ENCODE measurements around the gene APOA1.

The APOA1 gene

GRCh38 chr11:116796548-116796947, 40.9 kb downstream of the APOA1 start:
- no peak for DNase-seq (ENCODE audit: insufficient read length, low spot score)

DNA sequence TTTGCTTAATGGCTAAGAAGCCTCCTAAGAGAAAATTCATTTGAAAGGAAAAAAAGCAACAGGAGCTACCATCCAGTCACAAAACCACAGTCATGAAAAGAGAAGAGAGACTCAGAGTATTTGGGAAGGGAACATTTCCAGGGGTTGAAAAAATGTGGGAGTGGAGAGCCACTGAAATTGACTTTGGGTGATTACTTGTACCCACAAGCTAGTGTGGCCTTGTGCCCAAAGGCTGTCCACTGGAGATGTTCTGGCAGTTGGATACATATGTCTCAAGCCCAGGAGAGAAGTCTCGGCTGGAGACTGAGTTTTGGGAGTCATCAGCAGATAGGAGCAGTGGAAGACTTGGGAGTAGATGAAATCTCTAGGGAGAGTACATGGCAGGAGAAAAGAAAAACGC, 42.6 kb downstream of the APOA1 start:
- FAIRE-seq, result no peak

More at GRCh38 chr11:116796548-116796947, 40.9 kb downstream of the APOA1 start:
- no peak for TF ChIP-seq TAF1 (IDR thresholded peaks at IDR 0.05; ENCODE audit: low read depth, low read length)
- no peak for TF ChIP-seq POU2F2 (IDR thresholded peaks at IDR 0.05; ENCODE audit: low read depth, low read length)
- no peak for TF ChIP-seq POLR2A (IDR thresholded peaks at IDR 0.05; ENCODE audit: low read depth, low read length)
- no peak for TF ChIP-seq PAX5 (IDR thresholded peaks at IDR 0.05; ENCODE audit: insufficient read depth, low read length, severe bottlenecking)
- TF ChIP-seq POLR2AphosphoS5 (IDR thresholded peaks at IDR 0.05; ENCODE audit: low read depth, low read length), result no peak
- no peak for TF ChIP-seq SPI1 (IDR thresholded peaks at IDR 0.05; ENCODE audit: low read depth, low read length)
- FAIRE-seq, result no peak

GRCh38 chr11:116793772-116794097, 43.7 kb downstream of the APOA1 start:
- FAIRE-seq (no peak), DNase-seq (ENCODE audit: insufficient read length, low spot score) (no peak)
- TF ChIP-seq SPI1 (IDR thresholded peaks at IDR 0.05; ENCODE audit: low read depth, low read length) (no peak), PAX5 (IDR thresholded peaks at IDR 0.05; ENCODE audit: insufficient read depth, low read length, severe bottlenecking) (no peak), POLR2AphosphoS5 (IDR thresholded peaks at IDR 0.05; ENCODE audit: low read depth, low read length) (no peak), POLR2A (IDR thresholded peaks at IDR 0.05; ENCODE audit: low read depth, low read length) (no peak), POU2F2 (IDR thresholded peaks at IDR 0.05; ENCODE audit: low read depth, low read length) (no peak), TAF1 (IDR thresholded peaks at IDR 0.05; ENCODE audit: low read depth, low read length) (no peak)

More for the DNA sequence above, 42.6 kb downstream of the APOA1 start:
- DNase-seq (ENCODE audit: insufficient read length, low spot score), result no peak
- TF ChIP-seq PAX5 (IDR thresholded peaks at IDR 0.05; ENCODE audit: insufficient read depth, low read length, severe bottlenecking) (no peak), SPI1 (IDR thresholded peaks at IDR 0.05; ENCODE audit: low read depth, low read length) (no peak), POLR2AphosphoS5 (IDR thresholded peaks at IDR 0.05; ENCODE audit: low read depth, low read length) (no peak), POU2F2 (IDR thresholded peaks at IDR 0.05; ENCODE audit: low read depth, low read length) (no peak), POLR2A (IDR thresholded peaks at IDR 0.05; ENCODE audit: low read depth, low read length) (no peak), TAF1 (IDR thresholded peaks at IDR 0.05; ENCODE audit: low read depth, low read length) (no peak)

DNA sequence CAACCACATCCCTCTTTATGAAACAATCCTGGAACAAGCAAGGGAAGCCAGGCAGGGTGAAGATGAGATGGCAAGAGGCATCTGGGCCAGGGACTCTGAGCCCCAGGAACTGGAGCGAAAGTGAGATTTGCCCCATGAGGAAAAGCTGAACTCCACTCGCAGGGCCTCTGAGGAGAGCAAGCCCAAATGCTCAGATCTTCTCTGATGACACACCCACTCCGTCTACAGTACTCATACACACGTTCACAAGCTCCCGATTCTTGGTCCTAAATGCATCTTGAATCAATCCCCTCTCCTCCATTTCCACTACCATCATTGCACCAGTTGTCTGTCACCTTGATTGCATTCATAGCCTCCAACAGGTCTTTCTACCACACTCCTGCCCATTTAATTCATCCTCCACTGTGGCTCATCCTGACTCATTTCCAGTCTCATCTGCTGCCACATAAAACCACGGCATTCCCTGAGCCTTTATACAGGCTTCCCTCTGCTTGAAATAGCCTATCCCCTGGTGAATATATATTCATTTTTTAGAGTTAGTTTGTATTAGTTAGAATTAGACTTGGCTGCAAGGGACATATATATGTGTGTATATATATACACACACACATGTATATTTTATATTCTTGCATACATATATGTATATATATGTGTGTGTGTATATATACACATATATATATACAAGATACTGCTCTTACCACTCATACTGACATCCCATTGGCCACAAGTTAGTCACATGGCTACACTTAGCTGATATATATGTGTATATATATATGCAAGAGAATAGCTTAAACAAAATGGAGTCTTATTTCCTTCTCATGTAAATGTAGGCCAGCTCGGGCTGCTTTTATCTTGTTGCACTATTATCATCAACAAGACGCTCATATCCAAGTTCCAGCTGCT, 44.3 kb downstream of the APOA1 start:
- DNase-seq (ENCODE audit: insufficient read length, low spot score) (no peak), FAIRE-seq (no peak)
- TF ChIP-seq TAF1 (IDR thresholded peaks at IDR 0.05; ENCODE audit: low read depth, low read length), result no peak
- no peak for TF ChIP-seq POU2F2 (IDR thresholded peaks at IDR 0.05; ENCODE audit: low read depth, low read length)
- TF ChIP-seq SPI1 (IDR thresholded peaks at IDR 0.05; ENCODE audit: low read depth, low read length), result no peak
- TF ChIP-seq POLR2AphosphoS5 (IDR thresholded peaks at IDR 0.05; ENCODE audit: low read depth, low read length), result no peak
- TF ChIP-seq PAX5 (IDR thresholded peaks at IDR 0.05; ENCODE audit: insufficient read depth, low read length, severe bottlenecking), result no peak
- no peak for TF ChIP-seq POLR2A (IDR thresholded peaks at IDR 0.05; ENCODE audit: low read depth, low read length)

DNA sequence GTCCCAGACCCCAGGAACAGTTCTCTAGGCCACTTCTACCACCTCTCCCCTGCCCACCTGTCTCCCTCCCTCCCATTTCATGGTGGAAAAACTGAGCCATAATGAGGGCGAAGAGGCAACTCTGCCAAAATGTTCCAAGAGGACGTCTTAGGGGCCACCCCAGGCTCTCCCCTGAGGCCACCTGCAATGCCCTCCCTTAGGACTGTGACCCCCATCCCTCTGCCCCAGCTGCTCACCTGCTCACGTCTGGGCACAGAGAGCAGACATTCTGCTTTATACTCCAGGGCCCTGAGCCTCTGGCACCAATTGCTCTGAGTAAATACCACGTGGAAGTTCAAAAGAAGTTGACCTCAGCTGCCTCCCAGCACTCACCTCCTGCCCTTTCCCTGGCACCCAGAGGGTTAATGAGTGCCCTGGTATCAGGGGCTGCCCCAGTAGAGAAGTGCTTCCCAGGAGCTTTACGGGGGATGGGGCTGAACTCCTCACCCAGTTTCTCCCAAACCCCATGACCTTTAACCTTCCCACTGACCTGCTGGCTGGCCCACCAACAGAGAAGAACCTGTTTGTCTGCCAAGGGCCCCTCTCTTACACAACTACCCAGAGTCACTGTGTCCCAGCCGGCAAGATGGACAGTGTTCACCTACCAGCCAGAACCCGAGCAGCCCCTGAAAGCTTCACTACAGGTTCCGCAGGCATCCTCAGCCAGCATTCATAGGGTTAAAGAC, 45.1 kb downstream of the APOA1 start:
- no peak for FAIRE-seq
- no peak for DNase-seq (ENCODE audit: insufficient read length, low spot score)
- no peak for TF ChIP-seq SPI1 (IDR thresholded peaks at IDR 0.05; ENCODE audit: low read depth, low read length)
- TF ChIP-seq POU2F2 (IDR thresholded peaks at IDR 0.05; ENCODE audit: low read depth, low read length), result no peak
- TF ChIP-seq POLR2AphosphoS5 (IDR thresholded peaks at IDR 0.05; ENCODE audit: low read depth, low read length), result no peak
- TF ChIP-seq TAF1 (IDR thresholded peaks at IDR 0.05; ENCODE audit: low read depth, low read length), result no peak
- no peak for TF ChIP-seq PAX5 (IDR thresholded peaks at IDR 0.05; ENCODE audit: insufficient read depth, low read length, severe bottlenecking)

DNA sequence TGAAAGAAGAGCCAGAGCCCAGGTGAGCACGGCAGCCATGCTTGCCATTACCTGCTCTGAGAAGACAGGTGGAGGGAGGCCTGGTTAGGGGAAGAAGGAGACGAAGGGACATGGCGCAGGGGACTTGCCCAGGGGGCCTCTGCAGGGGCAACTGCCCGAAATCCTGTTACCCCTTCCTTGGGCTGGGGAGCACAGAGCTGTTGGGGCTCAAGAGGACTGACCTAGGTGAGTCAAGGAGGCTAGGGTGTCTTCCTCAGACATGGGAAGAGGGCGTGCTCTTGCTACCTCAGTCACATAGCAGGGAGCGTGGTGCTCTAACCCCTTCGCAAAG, 45.6 kb downstream of the APOA1 start, which contains the start of gene APOA5:
APOA5 (minus strand) TSS at position 67 of the 331 bp plus-strand sequence; CDS start at position 48, 19 bp downstream.
- FAIRE-seq, result no peak

DNA sequence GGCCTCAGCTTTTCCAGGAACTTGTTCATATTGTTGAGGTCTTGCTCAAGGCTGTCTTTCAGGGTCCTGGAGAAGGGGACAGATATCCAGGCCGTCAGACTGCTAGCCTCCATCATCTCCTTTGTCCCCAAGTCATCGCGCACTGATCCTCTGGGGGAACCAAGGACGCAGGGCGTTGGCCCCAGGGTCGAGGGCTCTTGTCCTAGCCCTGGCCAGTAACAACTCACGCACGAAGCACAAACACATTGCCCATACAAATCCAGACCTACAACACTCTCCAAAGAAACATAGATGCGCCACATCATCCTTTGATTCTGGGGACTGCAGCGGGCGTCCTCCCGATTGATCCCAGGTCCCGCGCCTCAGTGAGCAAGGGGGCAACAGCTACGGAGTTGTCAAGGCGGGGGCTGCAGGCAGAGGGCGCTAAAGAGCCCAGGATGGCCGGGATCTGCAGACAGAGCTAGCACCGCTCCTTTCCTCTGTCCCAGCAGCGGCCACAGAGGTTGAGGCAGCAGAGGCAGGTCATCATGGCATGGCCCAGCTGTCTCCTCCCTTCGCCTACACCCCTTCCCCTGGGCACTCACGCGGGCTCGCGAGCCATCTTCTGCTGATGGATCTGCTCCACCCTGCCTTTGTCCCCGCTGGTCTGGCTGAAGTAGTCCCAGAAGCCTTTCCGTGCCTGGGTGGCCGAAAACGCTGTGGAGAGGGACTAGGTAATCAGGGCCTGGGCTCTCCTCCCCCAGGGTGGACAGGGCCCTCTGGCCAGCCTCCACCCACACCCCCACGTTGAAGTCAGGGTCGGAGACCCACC, 46.2 kb downstream of the APOA1 start:
- peak; percentile 76 for DNase-seq (ENCODE audit: insufficient read length, low spot score)
- peak; percentile 86 for FAIRE-seq
- TF ChIP-seq POU2F2 (IDR thresholded peaks at IDR 0.05; ENCODE audit: low read depth, low read length), result no peak
- no peak for TF ChIP-seq TAF1 (IDR thresholded peaks at IDR 0.05; ENCODE audit: low read depth, low read length)

More for the DNA sequence above, 45.6 kb downstream of the APOA1 start, which contains the start of gene APOA5:
- DNase-seq (ENCODE audit: insufficient read length, low spot score), result no peak
- TF ChIP-seq POLR2AphosphoS5 (IDR thresholded peaks at IDR 0.05; ENCODE audit: low read depth, low read length) (no peak), POLR2A (IDR thresholded peaks at IDR 0.05; ENCODE audit: low read depth, low read length) (no peak), SPI1 (IDR thresholded peaks at IDR 0.05; ENCODE audit: low read depth, low read length) (no peak), POU2F2 (IDR thresholded peaks at IDR 0.05; ENCODE audit: low read depth, low read length) (no peak), PAX5 (IDR thresholded peaks at IDR 0.05; ENCODE audit: insufficient read depth, low read length, severe bottlenecking) (no peak), TAF1 (IDR thresholded peaks at IDR 0.05; ENCODE audit: low read depth, low read length) (no peak)

- no peak for FAIRE-seq
- DNase-seq (ENCODE audit: insufficient read length, low spot score), result no peak
- no peak for TF ChIP-seq SPI1 (IDR thresholded peaks at IDR 0.05; ENCODE audit: low read depth, low read length)
- no peak for TF ChIP-seq POU2F2 (IDR thresholded peaks at IDR 0.05; ENCODE audit: low read depth, low read length)
- no peak for TF ChIP-seq POLR2AphosphoS5 (IDR thresholded peaks at IDR 0.05; ENCODE audit: low read depth, low read length)
- TF ChIP-seq POLR2A (IDR thresholded peaks at IDR 0.05; ENCODE audit: low read depth, low read length), result no peak
- no peak for TF ChIP-seq TAF1 (IDR thresholded peaks at IDR 0.05; ENCODE audit: low read depth, low read length)
- TF ChIP-seq PAX5 (IDR thresholded peaks at IDR 0.05; ENCODE audit: insufficient read depth, low read length, severe bottlenecking), result no peak
Observed at GRCh38 chr11:116790167-116791001, 47.0 kb downstream of the APOA1 start.

Measured in GM12891 (cell line).